Smooth muscle cell (in vitro differentiated cells): ENCODE results near the gene HAL. TPM values are rescaled to one million over a fixed set of nuclear protein-coding genes. Genes with fewer than 3 reads are reported as not detected.

Source experiments
- DNase-seq: peaks from one replicate; lab custom pipeline; 2025; ENCODE audit not compliant: unreplicated experiment; lab: John Stamatoyannopoulos, UW
- H2AFZ ChIP-seq: fragments of 200-600 bp; sonication (generic); 2 replicates; pipeline ENCODE4 v1.6.0; 2016; ENCODE audit warnings: antibody characterized with exemption, low read depth, mild to moderate bottlenecking
- H3F3A ChIP-seq: fragments of 200-600 bp; sonication (generic); 2 replicates; pipeline ENCODE4 v1.6.0; 2017; ENCODE audit warnings: antibody characterized with exemption, low read depth
- H3K27ac ChIP-seq: fragments of 200-600 bp; sonication (generic); 2 replicates; pipeline ENCODE4 v1.5.1; 2016; ENCODE audit warnings: low read depth, mild to moderate bottlenecking
- H3K27me3 ChIP-seq: fragments of 200-600 bp; sonication (generic); 2 replicates; pipeline ENCODE4 v1.6.1; 2016; ENCODE audit warnings: low read depth, mild to moderate bottlenecking
- H3K36me3 ChIP-seq: fragments of 200-600 bp; sonication (generic); 2 replicates; pipeline ENCODE4 v1.5.1; 2016; ENCODE audit warnings: low read depth
- H3K4me1 ChIP-seq: fragments of 200-600 bp; sonication (generic); 2 replicates; pipeline ENCODE4 v1.5.1; 2016; ENCODE audit warnings: low read depth
- H3K4me2 ChIP-seq: fragments of 200-600 bp; sonication (generic); 2 replicates; pipeline ENCODE4 v1.6.0; 2016; ENCODE audit warnings: mild to moderate bottlenecking
- H3K4me3 ChIP-seq: fragments of 200-600 bp; sonication (generic); 2 replicates; pipeline ENCODE4 v1.5.1; 2016; ENCODE audit warnings: mild to moderate bottlenecking
- H3K79me2 ChIP-seq: fragments of 200-600 bp; sonication (generic); 2 replicates; pipeline ENCODE4 v1.6.0; 2016; ENCODE audit warnings: low read depth, mild to moderate bottlenecking
- H3K9ac ChIP-seq: fragments of 200-600 bp; sonication (generic); 2 replicates; pipeline ENCODE4 v1.6.0; 2016; ENCODE audit warnings: low read depth
- H3K9me3 ChIP-seq: fragments of 200-600 bp; sonication (generic); replicated peaks from 2 replicates; pipeline ENCODE4 v1.5.1; 2016; ENCODE audit warnings: low read depth
- H4K20me1 ChIP-seq: fragments of 200-600 bp; sonication (generic); 2 replicates; pipeline ENCODE4 v1.6.0; 2016; ENCODE audit warnings: low read depth
- CTCF ChIP-seq: fragments of 200-600 bp; sonication (generic); IDR thresholded peaks from 2 replicates; pipeline ENCODE4 v1.5.1; 2017; ENCODE audit warnings: borderline replicate concordance, mild to moderate bottlenecking, antibody characterized with exemption; ENCODE audit not compliant: insufficient read depth, poor library complexity, severe bottlenecking
- WGBS: methylation state at CpG from one replicate; pipeline ENCODE4 v1.1.7; 2016; ENCODE audit warnings: low lambda C conversion rate; 5-methylcytosine and 5-hydroxymethylcytosine counted together
- polyA plus RNA-seq: library from polyadenylated mRNA; unstranded; fragments of >200 nt; fragmentation: Nextera tagmentation; extraction: Ambion mirVana; gene quantifications from 2 replicates; pipeline ENCODE4 v1.2.1, GENCODE V29; 2016
- total RNA-seq: library from RNA; depleted of rRNA; stranded (reverse); fragments of >200 nt; gene quantifications from 2 replicates; pipeline ENCODE4 v1.2.3, GENCODE V29; 2014

HAL gene
- total and polyA plus RNA-seq, 2 experiments from 2014 or later = 0.31 TPM; not detected in 1

- Histone ChIP-seq H3K9ac (no peak overlapping the region), H3K4me2 (no peak overlapping the region), H2AFZ (no peak overlapping the region), H3K4me1 (no peaks in the 10 kb centered on the region), H3K27me3 (no peaks in the 10 kb centered on the region), H3K9me3 (no peaks in the 10 kb centered on the region), H3F3A (no peaks in the 10 kb centered on the region), H3K36me3 (peaks cover under 1% of the 10 kb centered on the region), H3K79me2 (no peaks in the 10 kb centered on the region), H3K27ac (no peak overlapping the region), H4K20me1 (no peaks in the 10 kb centered on the region), H3K4me3 (no peak overlapping the region)
- no peak for DNase-seq
- TF ChIP-seq CTCF = no peak
- 96% methylated on average over 5 of the region's 5 CpGs for WGBS
These were observed 4.7 kb upstream of the HAL start for GRCh38 chr12:96000858-96001257.

GRCh38 chr12:95999484-95999883 lies 3.3 kb upstream of the HAL start:
- Histone ChIP-seq H3K79me2 (no peaks in the 10 kb centered on the region), H4K20me1 (no peaks in the 10 kb centered on the region), H3K4me3 (no peak overlapping the region), H3K36me3 (no peaks in the 10 kb centered on the region), H3K9ac (no peak overlapping the region), H2AFZ (no peak overlapping the region), H3K27me3 (no peaks in the 10 kb centered on the region), H3F3A (no peaks in the 10 kb centered on the region), H3K4me1 (no peaks in the 10 kb centered on the region), H3K27ac (no peak overlapping the region), H3K4me2 (no peak overlapping the region), H3K9me3 (no peaks in the 10 kb centered on the region)
- no peak for DNase-seq
- TF ChIP-seq CTCF = no peak
- 90% methylated on average over 5 of the region's 5 CpGs for WGBS

- Histone ChIP-seq H3K4me2 (no peak overlapping the region), H3K36me3 (no peaks in the 10 kb centered on the region), H3K79me2 (no peaks in the 10 kb centered on the region), H3K4me1 (no peaks in the 10 kb centered on the region), H3K27me3 (no peaks in the 10 kb centered on the region), H3F3A (no peaks in the 10 kb centered on the region), H4K20me1 (no peaks in the 10 kb centered on the region), H3K9me3 (no peaks in the 10 kb centered on the region), H3K4me3 (no peak overlapping the region), H3K27ac (no peak overlapping the region), H3K9ac (no peak overlapping the region), H2AFZ (no peak overlapping the region)
- WGBS = 40% methylated on average over 7 of the region's 7 CpGs
- TF ChIP-seq CTCF = peak; percentile 44
- DNase-seq = no peak
These were observed 2.6 kb upstream of the HAL start for GRCh38 chr12:95998611-95999286.

- WGBS = 88% methylated on average over 5 of the region's 5 CpGs
- Histone ChIP-seq H3K79me2 (no peaks in the 10 kb centered on the region), H3K27me3 (no peaks in the 10 kb centered on the region), H3K9me3 (no peaks in the 10 kb centered on the region), H4K20me1 (no peaks in the 10 kb centered on the region), H3K36me3 (no peaks in the 10 kb centered on the region), H3K4me1 (no peaks in the 10 kb centered on the region), H3F3A (no peaks in the 10 kb centered on the region), H3K4me3 (no peak overlapping the region), H3K4me2 (no peak overlapping the region), H3K27ac (no peak overlapping the region), H3K9ac (no peak overlapping the region), H2AFZ (no peak overlapping the region)
- no peak for DNase-seq
- no peak for TF ChIP-seq CTCF
These were observed 1.9 kb upstream of the HAL start for GRCh38 chr12:95997911-95998510.
